HepG2 (cell line): ENCODE results near the gene GPHN. TPM values are rescaled to one million over a fixed set of nuclear protein-coding genes. Genes with fewer than 3 reads are reported as not detected.

ENCODE experiments used
- BRD4 ChIP-seq: sonication (generic); formaldehyde crosslinking; IDR thresholded peaks from 2 replicates; pipeline ENCODE4 v1.4.0; 2020; ENCODE audit warnings: missing genetic modification reagents
- CC2D1A ChIP-seq: sonication (generic); formaldehyde crosslinking; IDR thresholded peaks from 2 replicates; pipeline ENCODE4 v1.8.1; 2023; ENCODE audit warnings: mild to moderate bottlenecking, missing genetic modification reagents
- ELF1 ChIP-seq: sonication (generic); formaldehyde crosslinking; IDR thresholded peaks from 2 replicates; pipeline ENCODE4 v1.4.0; 2020; ENCODE audit warnings: missing genetic modification reagents
- HDAC6 ChIP-seq: fragments of 200-600 bp; sonication (generic); IDR thresholded peaks from 2 replicates; pipeline ENCODE4 v1.7.0; 2017; ENCODE audit warnings: mild to moderate bottlenecking, antibody characterized with exemption, low read length, low read depth
- KDM6A ChIP-seq: IDR thresholded peaks from 2 replicates; pipeline ENCODE4 v1.6.1; 2016; ENCODE audit warnings: low read depth
- MED8 ChIP-seq: sonication (generic); formaldehyde crosslinking; IDR thresholded peaks from 2 replicates; pipeline ENCODE4 v1.8.1; 2023; ENCODE audit warnings: mild to moderate bottlenecking, missing genetic modification reagents; ENCODE audit not compliant: insufficient replicate concordance
- NFIB ChIP-seq: sonication (generic); formaldehyde crosslinking; IDR thresholded peaks from 2 replicates; pipeline ENCODE4 v1.9.0; 2021; ENCODE audit warnings: missing genetic modification reagents, mild to moderate bottlenecking, borderline replicate concordance
- PITX1 ChIP-seq: sonication (generic); formaldehyde crosslinking; IDR thresholded peaks from 2 replicates; pipeline ENCODE4 v1.5.1; 2020; ENCODE audit warnings: mild to moderate bottlenecking, missing genetic modification reagents
- SNAI1 ChIP-seq: sonication (generic); formaldehyde crosslinking; IDR thresholded peaks from 2 replicates; pipeline ENCODE4 v1.5.0; 2020; ENCODE audit warnings: mild to moderate bottlenecking, missing genetic modification reagents, borderline replicate concordance
- SNAPC5 ChIP-seq: sonication (generic); formaldehyde crosslinking; IDR thresholded peaks from 2 replicates; pipeline ENCODE4 v1.8.1; 2023; ENCODE audit warnings: mild to moderate bottlenecking, missing genetic modification reagents, borderline replicate concordance
- YEATS2 ChIP-seq: sonication (generic); formaldehyde crosslinking; IDR thresholded peaks from 2 replicates; pipeline ENCODE4 v1.4.0; 2020; ENCODE audit warnings: missing genetic modification reagents, borderline replicate concordance
- ZBTB3 ChIP-seq: sonication (generic); formaldehyde crosslinking; IDR thresholded peaks from 2 replicates; pipeline ENCODE4 v1.4.0; 2020; ENCODE audit warnings: low read depth, mild to moderate bottlenecking, moderate library complexity, missing genetic modification reagents, borderline replicate concordance
- ZNF329 ChIP-seq: sonication (generic); formaldehyde crosslinking; IDR thresholded peaks from 2 replicates; pipeline ENCODE4 v1.9.0; 2021; ENCODE audit warnings: low read depth, mild to moderate bottlenecking, missing genetic modification reagents
- ZNF496 ChIP-seq: sonication (generic); formaldehyde crosslinking; IDR thresholded peaks from 2 replicates; pipeline ENCODE4 v1.8.1; 2023; ENCODE audit warnings: mild to moderate bottlenecking, moderate library complexity, missing genetic modification reagents; ENCODE audit not compliant: insufficient replicate concordance
- ZNF558 ChIP-seq: sonication (generic); formaldehyde crosslinking; IDR thresholded peaks from 2 replicates; pipeline ENCODE4 v1.9.0; 2022; ENCODE audit warnings: mild to moderate bottlenecking, missing genetic modification reagents, borderline replicate concordance
- ZNF629 ChIP-seq: sonication (generic); formaldehyde crosslinking; conservative IDR thresholded peaks from 2 replicates; pipeline ENCODE4 v1.5.0; 2020; ENCODE audit warnings: missing genetic modification reagents
- ZNF839 ChIP-seq: sonication (generic); formaldehyde crosslinking; IDR thresholded peaks from 2 replicates; pipeline ENCODE4 v1.4.0; 2020; ENCODE audit warnings: missing genetic modification reagents, mild to moderate bottlenecking, borderline replicate concordance
- ZSCAN29 ChIP-seq: sonication (generic); formaldehyde crosslinking; conservative IDR thresholded peaks from 2 replicates; pipeline ENCODE4 v1.4.0; 2020; ENCODE audit warnings: mild to moderate bottlenecking, missing genetic modification reagents
- polyA plus RNA-seq, 8 experiments: library from polyadenylated mRNA; depleted of rRNA in 3 of 8; stranded (reverse) in 7 of 8; unstranded in 1 of 8; fragments of >200 nt; fragmentation: Illumina TruSeq in 4 of 8; extraction: Trizol in 4 of 8; gene quantifications; 2 replicates each; pipeline versions ENCODE4 v1.2.1 to v1.2.3, GENCODE V29; 2011 to 2016; ENCODE audit warnings: low read depth in 4 of 8, missing spikeins in 1 of 8, mixed read lengths in 1 of 8; ENCODE audit not compliant: insufficient read depth in 1 of 8
- total RNA-seq, 5 experiments: library from RNA; depleted of rRNA; stranded (reverse); fragments of >200 nt; fragmentation: Illumina TruSeq; extraction: Trizol; gene quantifications; 2 replicates each; pipeline ENCODE4 v1.2.3, GENCODE V29; 2016; ENCODE audit warnings: low read depth in 1 of 5
- TF ChIP-seq, protein P1 (sequence below): sonication (generic); formaldehyde crosslinking; IDR thresholded peaks from 2 replicates; pipeline ENCODE4 v1.5.0; 2020; ENCODE audit warnings: mild to moderate bottlenecking, missing genetic modification reagents
- TF ChIP-seq, protein P2 (sequence below): sonication (generic); formaldehyde crosslinking; IDR thresholded peaks from 2 replicates; pipeline ENCODE4 v1.9.0; 2021; ENCODE audit warnings: missing genetic modification reagents, mild to moderate bottlenecking, borderline replicate concordance
- TF ChIP-seq, protein P3 (sequence below): sonication (generic); formaldehyde crosslinking; IDR thresholded peaks from 2 replicates; pipeline ENCODE4 v1.8.1; 2023; ENCODE audit warnings: mild to moderate bottlenecking, inconsistent platforms, moderate library complexity, missing genetic modification reagents, borderline replicate concordance
- TF ChIP-seq, protein P4 (sequence below): sonication (generic); formaldehyde crosslinking; IDR thresholded peaks from 2 replicates; pipeline ENCODE4 v1.5.1; 2020; ENCODE audit warnings: mild to moderate bottlenecking, moderate library complexity, missing genetic modification reagents

Gene GPHN
- total and polyA plus RNA-seq, 2 of the 13 experiments (the other 11 are each of a cell fraction or from before 2014, with no cell fraction given), result 12.7 to 19.2 TPM

DNA sequence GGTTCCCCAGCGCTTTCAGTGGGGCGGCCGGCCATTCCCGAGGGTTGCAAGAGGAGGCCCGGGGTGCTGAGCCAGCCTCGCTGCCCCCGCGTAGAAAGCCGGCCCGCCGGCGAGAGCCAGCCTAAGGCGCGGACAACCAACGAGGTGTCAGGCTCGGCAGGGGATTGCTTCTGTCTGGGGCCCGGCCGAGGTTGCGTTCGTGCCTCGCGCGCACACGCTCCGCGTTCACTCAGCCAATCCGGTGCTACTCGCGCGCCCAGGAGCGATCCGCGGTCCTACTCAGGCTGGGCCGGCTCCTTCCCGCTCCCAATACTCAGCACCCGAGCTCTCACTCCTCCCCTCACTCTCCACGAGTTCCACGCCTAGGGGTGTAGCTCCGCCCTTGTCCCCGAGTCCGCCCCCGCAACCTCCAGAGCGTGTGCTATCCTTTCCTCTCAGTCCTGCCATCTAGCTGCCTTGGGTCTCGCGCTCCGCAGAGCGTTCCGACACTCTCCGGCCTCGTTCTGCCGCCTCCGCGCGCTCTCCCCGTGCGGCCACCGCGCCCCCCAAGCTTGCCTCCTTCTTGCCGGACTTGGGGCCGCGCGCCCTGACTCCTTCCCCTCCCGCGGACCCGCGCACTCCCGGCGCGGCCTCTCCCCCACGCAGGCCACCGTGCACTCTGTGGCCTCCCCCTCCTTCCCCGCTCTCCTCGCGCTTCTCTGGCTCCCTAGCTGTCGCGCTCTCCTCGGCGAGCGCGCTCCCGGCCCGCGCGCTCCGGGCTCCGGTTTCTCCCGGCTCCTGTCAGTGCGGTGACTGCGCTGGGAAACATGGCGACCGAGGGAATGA, at the start of gene GPHN (continued):
- TF ChIP-seq, protein P1, sequence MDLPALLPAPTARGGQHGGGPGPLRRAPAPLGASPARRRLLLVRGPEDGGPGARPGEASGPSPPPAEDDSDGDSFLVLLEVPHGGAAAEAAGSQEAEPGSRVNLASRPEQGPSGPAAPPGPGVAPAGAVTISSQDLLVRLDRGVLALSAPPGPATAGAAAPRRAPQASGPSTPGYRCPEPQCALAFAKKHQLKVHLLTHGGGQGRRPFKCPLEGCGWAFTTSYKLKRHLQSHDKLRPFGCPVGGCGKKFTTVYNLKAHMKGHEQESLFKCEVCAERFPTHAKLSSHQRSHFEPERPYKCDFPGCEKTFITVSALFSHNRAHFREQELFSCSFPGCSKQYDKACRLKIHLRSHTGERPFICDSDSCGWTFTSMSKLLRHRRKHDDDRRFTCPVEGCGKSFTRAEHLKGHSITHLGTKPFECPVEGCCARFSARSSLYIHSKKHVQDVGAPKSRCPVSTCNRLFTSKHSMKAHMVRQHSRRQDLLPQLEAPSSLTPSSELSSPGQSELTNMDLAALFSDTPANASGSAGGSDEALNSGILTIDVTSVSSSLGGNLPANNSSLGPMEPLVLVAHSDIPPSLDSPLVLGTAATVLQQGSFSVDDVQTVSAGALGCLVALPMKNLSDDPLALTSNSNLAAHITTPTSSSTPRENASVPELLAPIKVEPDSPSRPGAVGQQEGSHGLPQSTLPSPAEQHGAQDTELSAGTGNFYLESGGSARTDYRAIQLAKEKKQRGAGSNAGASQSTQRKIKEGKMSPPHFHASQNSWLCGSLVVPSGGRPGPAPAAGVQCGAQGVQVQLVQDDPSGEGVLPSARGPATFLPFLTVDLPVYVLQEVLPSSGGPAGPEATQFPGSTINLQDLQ, result no peak
- 0 out of 2 replicates have a peak, but pooled peaks have one; percentile 61 for TF ChIP-seq SNAPC5 (CRISPR knock-in tag)
- TF ChIP-seq NFIB, result no peak
- TF ChIP-seq SNAI1, result peak; percentile 93
- TF ChIP-seq, protein P2, sequence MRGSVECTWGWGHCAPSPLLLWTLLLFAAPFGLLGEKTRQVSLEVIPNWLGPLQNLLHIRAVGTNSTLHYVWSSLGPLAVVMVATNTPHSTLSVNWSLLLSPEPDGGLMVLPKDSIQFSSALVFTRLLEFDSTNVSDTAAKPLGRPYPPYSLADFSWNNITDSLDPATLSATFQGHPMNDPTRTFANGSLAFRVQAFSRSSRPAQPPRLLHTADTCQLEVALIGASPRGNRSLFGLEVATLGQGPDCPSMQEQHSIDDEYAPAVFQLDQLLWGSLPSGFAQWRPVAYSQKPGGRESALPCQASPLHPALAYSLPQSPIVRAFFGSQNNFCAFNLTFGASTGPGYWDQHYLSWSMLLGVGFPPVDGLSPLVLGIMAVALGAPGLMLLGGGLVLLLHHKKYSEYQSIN (CRISPR knock-in tag), result no peak
- TF ChIP-seq ELF1 (CRISPR knock-in tag), result peak; percentile 57; the same call in 1 of the 2 replicates
- TF ChIP-seq ZNF329 (CRISPR knock-in tag), result no peak
- no peak for TF ChIP-seq ZNF629 (CRISPR knock-in tag)
- TF ChIP-seq BRD4 (CRISPR knock-in tag), result no peak
- peak; percentile 68; the same call in 1 of the 2 replicates for TF ChIP-seq ZNF558
- TF ChIP-seq, protein P3, sequence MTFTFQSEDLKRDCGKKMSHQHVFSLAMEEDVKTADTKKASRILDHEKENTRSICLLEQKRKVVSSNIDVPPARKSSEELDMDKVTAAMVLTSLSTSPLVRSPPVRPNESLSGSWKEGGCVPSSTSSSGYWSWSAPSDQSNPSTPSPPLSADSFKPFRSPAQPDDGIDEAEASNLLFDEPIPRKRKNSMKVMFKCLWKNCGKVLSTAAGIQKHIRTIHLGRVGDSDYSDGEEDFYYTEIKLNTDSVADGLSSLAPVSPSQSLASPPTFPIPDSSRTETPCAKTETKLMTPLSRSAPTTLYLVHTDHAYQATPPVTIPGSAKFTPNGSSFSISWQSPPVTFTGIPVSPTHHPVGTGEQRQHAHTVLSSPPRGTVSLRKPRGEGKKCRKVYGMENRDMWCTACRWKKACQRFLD (CRISPR knock-in tag), result no peak
- no peak for TF ChIP-seq ZSCAN29 (CRISPR knock-in tag)
- no peak for TF ChIP-seq ZBTB3 (CRISPR knock-in tag)
- no peak for TF ChIP-seq CC2D1A (CRISPR knock-in tag)
- peak; percentile 72; the same call in 1 of the 2 replicates for TF ChIP-seq YEATS2 (CRISPR knock-in tag)
- TF ChIP-seq, protein P4, sequence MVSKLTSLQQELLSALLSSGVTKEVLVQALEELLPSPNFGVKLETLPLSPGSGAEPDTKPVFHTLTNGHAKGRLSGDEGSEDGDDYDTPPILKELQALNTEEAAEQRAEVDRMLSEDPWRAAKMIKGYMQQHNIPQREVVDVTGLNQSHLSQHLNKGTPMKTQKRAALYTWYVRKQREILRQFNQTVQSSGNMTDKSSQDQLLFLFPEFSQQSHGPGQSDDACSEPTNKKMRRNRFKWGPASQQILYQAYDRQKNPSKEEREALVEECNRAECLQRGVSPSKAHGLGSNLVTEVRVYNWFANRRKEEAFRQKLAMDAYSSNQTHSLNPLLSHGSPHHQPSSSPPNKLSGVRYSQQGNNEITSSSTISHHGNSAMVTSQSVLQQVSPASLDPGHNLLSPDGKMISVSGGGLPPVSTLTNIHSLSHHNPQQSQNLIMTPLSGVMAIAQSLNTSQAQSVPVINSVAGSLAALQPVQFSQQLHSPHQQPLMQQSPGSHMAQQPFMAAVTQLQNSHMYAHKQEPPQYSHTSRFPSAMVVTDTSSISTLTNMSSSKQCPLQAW, result peak; percentile 64; the same call in 1 of the 2 replicates
- TF ChIP-seq HDAC6, result no peak
- TF ChIP-seq KDM6A, result no peak
- no peak for TF ChIP-seq MED8 (CRISPR knock-in tag)
- TF ChIP-seq ZNF496 (CRISPR knock-in tag), result no peak
- TF ChIP-seq ZNF839 (CRISPR knock-in tag), result no peak
- TF ChIP-seq PITX1 (CRISPR knock-in tag), result no peak; the same call in none of the 2 replicates
